ENCODE measurements around the gene SLC9A1. TPM values are rescaled to one million over a fixed set of nuclear protein-coding genes. Genes with fewer than 3 reads are reported as not detected.
A peak's percentile ranks its signal among the peaks of the same experiment; 100 is the strongest.

The SLC9A1 gene
- polyA plus RNA-seq, 1 of the 3 experiments (the other 2 are of a cell fraction): 11.4 TPM

DNA sequence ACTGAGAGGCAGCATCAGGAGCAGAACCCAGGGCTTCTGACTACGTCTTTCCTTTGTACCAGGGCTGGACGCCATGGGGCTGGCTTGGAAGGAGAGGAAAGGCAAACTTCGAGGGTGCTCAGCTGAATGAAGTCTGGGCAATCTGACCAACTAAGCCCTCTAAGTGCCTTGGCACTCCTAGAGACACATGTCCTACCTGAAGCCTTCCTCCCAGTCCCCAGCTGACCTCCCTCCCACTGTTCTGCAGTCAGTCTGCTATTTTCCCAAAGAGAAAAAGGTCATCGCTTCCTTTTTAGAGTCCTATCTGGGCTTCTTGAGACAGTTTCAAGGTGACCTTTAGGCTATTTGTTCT, 5.2 kb downstream of the SLC9A1 start:
- H3K36me3 ChIP-seq (replicated peaks in 1 of 2; ENCODE audit: control insufficient read depth in 1 of 2, insufficient read depth in 2 of 2, low read length in 1 of 2): no peaks in the 10 kb centered on the region
- peaks cover 80% of the 10 kb centered on the region for H3K79me2 ChIP-seq (ENCODE audit: insufficient read depth)
- WGBS (ENCODE audit: low lambda C conversion rate): 94% methylated on average over 1 of the region's 4 CpGs
- H3K27ac ChIP-seq (ENCODE audit: low read depth in 2 of 2, low read length in 1 of 2): peak overlapping the region in 1 of 2 experiments; percentile 48; a peak in 2 of 4 replicates
- H2AFZ ChIP-seq (ENCODE audit: low read depth): no peak overlapping the region
- no peaks in the 10 kb centered on the region for H4K20me1 ChIP-seq (ENCODE audit: insufficient read depth)
- no peak overlapping the region for H3K4me3 ChIP-seq (ENCODE audit: low read depth in 2 of 2, low read length in 1 of 2)
- peaks cover 33 to 73% of the 10 kb centered on the region in 2 experiments; a peak in 3 of 4 replicates for H3K4me1 ChIP-seq (ENCODE audit: control insufficient read depth in 1 of 2, insufficient read depth in 2 of 2, low read depth in 1 of 2, low read length in 1 of 2)
- H3K9me3 ChIP-seq: no peaks in the 10 kb centered on the region
- DNase-seq: no peak
- no peak overlapping the region for H3K4me2 ChIP-seq
- H3K9ac ChIP-seq: no peak overlapping the region
- H3K9me2 ChIP-seq: no peaks in the 10 kb centered on the region
- H3F3A ChIP-seq (replicated peaks; ENCODE audit: insufficient read depth): peaks cover 21% of the 10 kb centered on the region
- TF ChIP-seq, protein P1, sequence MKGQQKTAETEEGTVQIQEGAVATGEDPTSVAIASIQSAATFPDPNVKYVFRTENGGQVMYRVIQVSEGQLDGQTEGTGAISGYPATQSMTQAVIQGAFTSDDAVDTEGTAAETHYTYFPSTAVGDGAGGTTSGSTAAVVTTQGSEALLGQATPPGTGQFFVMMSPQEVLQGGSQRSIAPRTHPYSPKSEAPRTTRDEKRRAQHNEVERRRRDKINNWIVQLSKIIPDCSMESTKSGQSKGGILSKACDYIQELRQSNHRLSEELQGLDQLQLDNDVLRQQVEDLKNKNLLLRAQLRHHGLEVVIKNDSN (IDR thresholded peaks at IDR 0.05; ENCODE audit: borderline replicate concordance, low read depth): no peak
- TF ChIP-seq TEAD4 (IDR thresholded peaks at IDR 0.05; ENCODE audit: borderline replicate concordance, insufficient read depth) (no peak), EP300 (IDR thresholded peaks at IDR 0.05; ENCODE audit: borderline replicate concordance in 1 of 2, low read depth in 1 of 2, low read length in 1 of 2) (no peak), GATA2 (CRISPR knock-in tag; IDR thresholded peaks at IDR 0.05) (no peak), NRF1 (IDR thresholded peaks at IDR 0.05; ENCODE audit: low read depth, low read length) (no peak), RAD21 (IDR thresholded peaks at IDR 0.05; ENCODE audit: low read length) (no peak), RCOR1 (IDR thresholded peaks at IDR 0.05; ENCODE audit: low read length) (no peak), RFX5 (IDR thresholded peaks at IDR 0.05; ENCODE audit: low read length) (no peak), EZH2phosphoT487 (IDR thresholded peaks at IDR 0.05; ENCODE audit: borderline replicate concordance, low read depth) (no peak), MEF2A (IDR thresholded peaks at IDR 0.05; ENCODE audit: borderline replicate concordance, low read depth) (no peak), FOXJ3 (CRISPR knock-in tag; IDR thresholded peaks at IDR 0.05) (no peak), YY1 (IDR thresholded peaks at IDR 0.05; ENCODE audit: low read depth) (no peak), POLR2AphosphoS5 (IDR thresholded peaks at IDR 0.05; ENCODE audit: low read depth, low read length) (no peak), FOXM1 (IDR thresholded peaks at IDR 0.05; ENCODE audit: low read depth) (no peak), SMC3 (IDR thresholded peaks at IDR 0.05; ENCODE audit: low read depth, low read length) (no peak), TAF1 (IDR thresholded peaks at IDR 0.05; ENCODE audit: borderline replicate concordance, low read depth, low read length) (no peak)
- TF ChIP-seq, protein P2, sequence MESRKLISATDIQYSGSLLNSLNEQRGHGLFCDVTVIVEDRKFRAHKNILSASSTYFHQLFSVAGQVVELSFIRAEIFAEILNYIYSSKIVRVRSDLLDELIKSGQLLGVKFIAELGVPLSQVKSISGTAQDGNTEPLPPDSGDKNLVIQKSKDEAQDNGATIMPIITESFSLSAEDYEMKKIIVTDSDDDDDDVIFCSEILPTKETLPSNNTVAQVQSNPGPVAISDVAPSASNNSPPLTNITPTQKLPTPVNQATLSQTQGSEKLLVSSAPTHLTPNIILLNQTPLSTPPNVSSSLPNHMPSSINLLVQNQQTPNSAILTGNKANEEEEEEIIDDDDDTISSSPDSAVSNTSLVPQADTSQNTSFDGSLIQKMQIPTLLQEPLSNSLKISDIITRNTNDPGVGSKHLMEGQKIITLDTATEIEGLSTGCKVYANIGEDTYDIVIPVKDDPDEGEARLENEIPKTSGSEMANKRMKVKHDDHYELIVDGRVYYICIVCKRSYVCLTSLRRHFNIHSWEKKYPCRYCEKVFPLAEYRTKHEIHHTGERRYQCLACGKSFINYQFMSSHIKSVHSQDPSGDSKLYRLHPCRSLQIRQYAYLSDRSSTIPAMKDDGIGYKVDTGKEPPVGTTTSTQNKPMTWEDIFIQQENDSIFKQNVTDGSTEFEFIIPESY (IDR thresholded peaks at IDR 0.05; ENCODE audit: borderline replicate concordance, low read depth): no peak
- TF ChIP-seq, protein P3, sequence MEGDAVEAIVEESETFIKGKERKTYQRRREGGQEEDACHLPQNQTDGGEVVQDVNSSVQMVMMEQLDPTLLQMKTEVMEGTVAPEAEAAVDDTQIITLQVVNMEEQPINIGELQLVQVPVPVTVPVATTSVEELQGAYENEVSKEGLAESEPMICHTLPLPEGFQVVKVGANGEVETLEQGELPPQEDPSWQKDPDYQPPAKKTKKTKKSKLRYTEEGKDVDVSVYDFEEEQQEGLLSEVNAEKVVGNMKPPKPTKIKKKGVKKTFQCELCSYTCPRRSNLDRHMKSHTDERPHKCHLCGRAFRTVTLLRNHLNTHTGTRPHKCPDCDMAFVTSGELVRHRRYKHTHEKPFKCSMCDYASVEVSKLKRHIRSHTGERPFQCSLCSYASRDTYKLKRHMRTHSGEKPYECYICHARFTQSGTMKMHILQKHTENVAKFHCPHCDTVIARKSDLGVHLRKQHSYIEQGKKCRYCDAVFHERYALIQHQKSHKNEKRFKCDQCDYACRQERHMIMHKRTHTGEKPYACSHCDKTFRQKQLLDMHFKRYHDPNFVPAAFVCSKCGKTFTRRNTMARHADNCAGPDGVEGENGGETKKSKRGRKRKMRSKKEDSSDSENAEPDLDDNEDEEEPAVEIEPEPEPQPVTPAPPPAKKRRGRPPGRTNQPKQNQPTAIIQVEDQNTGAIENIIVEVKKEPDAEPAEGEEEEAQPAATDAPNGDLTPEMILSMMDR (IDR thresholded peaks at IDR 0.05): no peak
- TF ChIP-seq, protein P4, sequence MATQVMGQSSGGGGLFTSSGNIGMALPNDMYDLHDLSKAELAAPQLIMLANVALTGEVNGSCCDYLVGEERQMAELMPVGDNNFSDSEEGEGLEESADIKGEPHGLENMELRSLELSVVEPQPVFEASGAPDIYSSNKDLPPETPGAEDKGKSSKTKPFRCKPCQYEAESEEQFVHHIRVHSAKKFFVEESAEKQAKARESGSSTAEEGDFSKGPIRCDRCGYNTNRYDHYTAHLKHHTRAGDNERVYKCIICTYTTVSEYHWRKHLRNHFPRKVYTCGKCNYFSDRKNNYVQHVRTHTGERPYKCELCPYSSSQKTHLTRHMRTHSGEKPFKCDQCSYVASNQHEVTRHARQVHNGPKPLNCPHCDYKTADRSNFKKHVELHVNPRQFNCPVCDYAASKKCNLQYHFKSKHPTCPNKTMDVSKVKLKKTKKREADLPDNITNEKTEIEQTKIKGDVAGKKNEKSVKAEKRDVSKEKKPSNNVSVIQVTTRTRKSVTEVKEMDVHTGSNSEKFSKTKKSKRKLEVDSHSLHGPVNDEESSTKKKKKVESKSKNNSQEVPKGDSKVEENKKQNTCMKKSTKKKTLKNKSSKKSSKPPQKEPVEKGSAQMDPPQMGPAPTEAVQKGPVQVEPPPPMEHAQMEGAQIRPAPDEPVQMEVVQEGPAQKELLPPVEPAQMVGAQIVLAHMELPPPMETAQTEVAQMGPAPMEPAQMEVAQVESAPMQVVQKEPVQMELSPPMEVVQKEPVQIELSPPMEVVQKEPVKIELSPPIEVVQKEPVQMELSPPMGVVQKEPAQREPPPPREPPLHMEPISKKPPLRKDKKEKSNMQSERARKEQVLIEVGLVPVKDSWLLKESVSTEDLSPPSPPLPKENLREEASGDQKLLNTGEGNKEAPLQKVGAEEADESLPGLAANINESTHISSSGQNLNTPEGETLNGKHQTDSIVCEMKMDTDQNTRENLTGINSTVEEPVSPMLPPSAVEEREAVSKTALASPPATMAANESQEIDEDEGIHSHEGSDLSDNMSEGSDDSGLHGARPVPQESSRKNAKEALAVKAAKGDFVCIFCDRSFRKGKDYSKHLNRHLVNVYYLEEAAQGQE (IDR thresholded peaks at IDR 0.05; ENCODE audit: low read depth, low read length): no peak
- CTCF ChIA-PET: interaction anchor here (0.9 to 2.7 kb wide), 4 partner anchors 9 to 105 kb away, joined by 4 to 10 read pairs (median 5); no protein-coding TSS in a partner anchor
- no peaks in the 10 kb centered on the region for H3K27me3 ChIP-seq (ENCODE audit: insufficient read depth)
- POLR2A ChIA-PET: no interaction called here
